ENCODE results near the gene C1QTNF6. TPM values are rescaled to one million over a fixed set of nuclear protein-coding genes. Genes with fewer than 3 reads are reported as not detected.

The C1QTNF6 gene
- polyA plus RNA-seq, 1 donor from 2014 or later = 5.3 TPM

DNA sequence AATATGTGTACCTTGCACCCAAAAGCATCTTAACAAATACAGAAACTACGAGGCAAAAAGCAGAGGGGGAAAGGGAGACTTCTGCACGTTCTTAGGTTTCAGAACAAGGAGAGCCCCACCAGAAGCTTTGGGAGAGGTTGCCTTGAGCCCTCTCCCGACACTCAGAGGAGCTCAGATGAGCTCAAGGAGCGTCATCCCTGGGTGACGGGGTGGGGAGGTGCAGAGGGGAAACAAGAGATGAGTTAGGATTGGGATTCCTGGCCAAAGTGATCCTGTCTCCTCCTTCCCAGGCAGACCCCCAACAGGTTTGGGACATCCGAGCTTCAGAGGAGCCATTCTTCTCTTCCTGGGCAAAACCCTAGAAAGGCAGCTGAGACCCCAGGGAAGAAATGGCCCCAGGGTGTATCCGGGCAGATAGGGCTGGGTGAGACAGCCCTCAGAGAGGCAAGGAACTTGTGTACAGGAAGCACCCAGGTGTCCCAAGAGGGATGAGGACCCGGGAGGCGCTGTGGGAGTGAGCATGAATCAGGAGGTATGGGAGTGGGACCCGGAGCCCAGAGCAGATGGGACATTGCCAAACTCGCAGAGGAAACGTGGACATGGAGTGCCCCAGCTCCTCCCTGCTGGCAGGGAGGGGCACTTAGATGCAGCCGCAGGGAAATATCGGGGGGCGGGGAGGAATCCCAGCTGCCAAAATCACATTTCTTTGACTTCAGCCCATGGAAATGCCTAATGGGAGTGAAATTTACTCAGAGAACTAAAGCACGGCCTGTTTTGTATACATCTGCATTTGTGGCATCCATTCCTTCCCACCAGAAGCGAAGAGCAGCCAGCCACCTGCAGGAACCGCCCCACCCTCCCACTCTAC lies 12.4 kb downstream of the C1QTNF6 start:
- H3K79me2 ChIP-seq (replicated peaks; ENCODE audit: insufficient read depth, low read length) = no peaks in the 10 kb centered on the region
- H3K36me3 ChIP-seq (ENCODE audit: insufficient read depth, low read length) = no peaks in the 10 kb centered on the region
- no peaks in the 10 kb centered on the region for H3F3A ChIP-seq (ENCODE audit: insufficient read depth, low read length, poor library complexity, severe bottlenecking)
- no peaks in the 10 kb centered on the region for H4K20me1 ChIP-seq (ENCODE audit: insufficient read depth)
- H3K9ac ChIP-seq (ENCODE audit: low read length) = no peak overlapping the region
- H3K9me3 ChIP-seq (ENCODE audit: low read length) = no peaks in the 10 kb centered on the region
- no peaks in the 10 kb centered on the region for H3K9me2 ChIP-seq (ENCODE audit: insufficient read depth, low read length)
- no peak overlapping the region for H3K27ac ChIP-seq (ENCODE audit: low read length)
- no peak overlapping the region for H2AFZ ChIP-seq (ENCODE audit: low read depth, low read length)
- TF ChIP-seq TAF1 (IDR thresholded peaks at IDR 0.05; ENCODE audit: low read depth) = no peak
- TF ChIP-seq RAD21 (conservative IDR thresholded peaks at IDR 0.05) = no peak
- TF ChIP-seq, protein P1, sequence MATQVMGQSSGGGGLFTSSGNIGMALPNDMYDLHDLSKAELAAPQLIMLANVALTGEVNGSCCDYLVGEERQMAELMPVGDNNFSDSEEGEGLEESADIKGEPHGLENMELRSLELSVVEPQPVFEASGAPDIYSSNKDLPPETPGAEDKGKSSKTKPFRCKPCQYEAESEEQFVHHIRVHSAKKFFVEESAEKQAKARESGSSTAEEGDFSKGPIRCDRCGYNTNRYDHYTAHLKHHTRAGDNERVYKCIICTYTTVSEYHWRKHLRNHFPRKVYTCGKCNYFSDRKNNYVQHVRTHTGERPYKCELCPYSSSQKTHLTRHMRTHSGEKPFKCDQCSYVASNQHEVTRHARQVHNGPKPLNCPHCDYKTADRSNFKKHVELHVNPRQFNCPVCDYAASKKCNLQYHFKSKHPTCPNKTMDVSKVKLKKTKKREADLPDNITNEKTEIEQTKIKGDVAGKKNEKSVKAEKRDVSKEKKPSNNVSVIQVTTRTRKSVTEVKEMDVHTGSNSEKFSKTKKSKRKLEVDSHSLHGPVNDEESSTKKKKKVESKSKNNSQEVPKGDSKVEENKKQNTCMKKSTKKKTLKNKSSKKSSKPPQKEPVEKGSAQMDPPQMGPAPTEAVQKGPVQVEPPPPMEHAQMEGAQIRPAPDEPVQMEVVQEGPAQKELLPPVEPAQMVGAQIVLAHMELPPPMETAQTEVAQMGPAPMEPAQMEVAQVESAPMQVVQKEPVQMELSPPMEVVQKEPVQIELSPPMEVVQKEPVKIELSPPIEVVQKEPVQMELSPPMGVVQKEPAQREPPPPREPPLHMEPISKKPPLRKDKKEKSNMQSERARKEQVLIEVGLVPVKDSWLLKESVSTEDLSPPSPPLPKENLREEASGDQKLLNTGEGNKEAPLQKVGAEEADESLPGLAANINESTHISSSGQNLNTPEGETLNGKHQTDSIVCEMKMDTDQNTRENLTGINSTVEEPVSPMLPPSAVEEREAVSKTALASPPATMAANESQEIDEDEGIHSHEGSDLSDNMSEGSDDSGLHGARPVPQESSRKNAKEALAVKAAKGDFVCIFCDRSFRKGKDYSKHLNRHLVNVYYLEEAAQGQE (IDR thresholded peaks at IDR 0.05; ENCODE audit: borderline replicate concordance) = no peak
- TF ChIP-seq EZH2 (IDR thresholded peaks at IDR 0.05; ENCODE audit: borderline replicate concordance, insufficient read depth, low read length, poor library complexity, severe bottlenecking) = no peak
- TF ChIP-seq, protein P2, sequence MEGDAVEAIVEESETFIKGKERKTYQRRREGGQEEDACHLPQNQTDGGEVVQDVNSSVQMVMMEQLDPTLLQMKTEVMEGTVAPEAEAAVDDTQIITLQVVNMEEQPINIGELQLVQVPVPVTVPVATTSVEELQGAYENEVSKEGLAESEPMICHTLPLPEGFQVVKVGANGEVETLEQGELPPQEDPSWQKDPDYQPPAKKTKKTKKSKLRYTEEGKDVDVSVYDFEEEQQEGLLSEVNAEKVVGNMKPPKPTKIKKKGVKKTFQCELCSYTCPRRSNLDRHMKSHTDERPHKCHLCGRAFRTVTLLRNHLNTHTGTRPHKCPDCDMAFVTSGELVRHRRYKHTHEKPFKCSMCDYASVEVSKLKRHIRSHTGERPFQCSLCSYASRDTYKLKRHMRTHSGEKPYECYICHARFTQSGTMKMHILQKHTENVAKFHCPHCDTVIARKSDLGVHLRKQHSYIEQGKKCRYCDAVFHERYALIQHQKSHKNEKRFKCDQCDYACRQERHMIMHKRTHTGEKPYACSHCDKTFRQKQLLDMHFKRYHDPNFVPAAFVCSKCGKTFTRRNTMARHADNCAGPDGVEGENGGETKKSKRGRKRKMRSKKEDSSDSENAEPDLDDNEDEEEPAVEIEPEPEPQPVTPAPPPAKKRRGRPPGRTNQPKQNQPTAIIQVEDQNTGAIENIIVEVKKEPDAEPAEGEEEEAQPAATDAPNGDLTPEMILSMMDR (IDR thresholded peaks at IDR 0.05; ENCODE audit: poor library complexity, severe bottlenecking) = no peak
- no peak for TF ChIP-seq MXI1 (conservative IDR thresholded peaks at IDR 0.05; ENCODE audit: poor library complexity, severe bottlenecking)
- TF ChIP-seq EP300 (conservative IDR thresholded peaks at IDR 0.05; ENCODE audit: poor library complexity, severe bottlenecking) = no peak
- no peak for TF ChIP-seq POLR2AphosphoS5 (IDR thresholded peaks at IDR 0.05)
- no peak for TF ChIP-seq SMC3 (conservative IDR thresholded peaks at IDR 0.05; ENCODE audit: poor library complexity)
- H3K27me3 ChIP-seq (ENCODE audit: insufficient read depth, low read depth, low read length) = no peaks in the 10 kb centered on the region
- H3K4me3 ChIP-seq (ENCODE audit: low read length) = no peak overlapping the region
- H3K4me2 ChIP-seq (ENCODE audit: low read length) = no peak overlapping the region

DNA sequence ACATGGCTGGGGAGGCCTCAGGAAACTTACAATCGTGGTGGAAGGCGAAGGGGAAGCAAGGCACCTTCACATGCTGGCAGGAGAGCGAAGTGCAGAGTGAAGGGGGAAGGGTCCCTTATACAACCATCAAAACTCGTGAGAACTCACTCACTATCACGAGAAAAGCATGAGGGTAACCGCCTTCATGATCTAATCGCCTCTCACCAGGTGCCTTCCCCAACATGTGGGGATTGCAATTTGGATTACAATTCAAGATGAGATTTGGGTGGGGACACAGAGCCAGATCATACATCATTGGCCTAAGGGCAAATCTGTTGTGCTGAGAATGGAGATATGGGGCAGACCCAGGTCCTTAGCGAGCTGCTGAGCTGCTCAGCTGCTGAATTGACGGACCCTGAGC lies 13.1 kb downstream of the C1QTNF6 start:
- Histone ChIP-seq H3K27ac (ENCODE audit: low read length) (no peak overlapping the region), H3K4me2 (ENCODE audit: low read length) (no peak overlapping the region), H3K9ac (ENCODE audit: low read length) (no peak overlapping the region), H4K20me1 (ENCODE audit: insufficient read depth) (no peaks in the 10 kb centered on the region), H3F3A (ENCODE audit: insufficient read depth, low read length, poor library complexity, severe bottlenecking) (no peaks in the 10 kb centered on the region), H2AFZ (ENCODE audit: low read depth, low read length) (no peak overlapping the region), H3K79me2 (replicated peaks; ENCODE audit: insufficient read depth, low read length) (no peaks in the 10 kb centered on the region), H3K9me2 (ENCODE audit: insufficient read depth, low read length) (no peaks in the 10 kb centered on the region), H3K27me3 (ENCODE audit: insufficient read depth, low read depth, low read length) (no peaks in the 10 kb centered on the region), H3K9me3 (ENCODE audit: low read length) (no peaks in the 10 kb centered on the region), H3K4me3 (ENCODE audit: low read length) (no peak overlapping the region), H3K36me3 (ENCODE audit: insufficient read depth, low read length) (no peaks in the 10 kb centered on the region)
- TF ChIP-seq POLR2AphosphoS5 (IDR thresholded peaks at IDR 0.05) (no peak), SMC3 (conservative IDR thresholded peaks at IDR 0.05; ENCODE audit: poor library complexity) (no peak), EP300 (conservative IDR thresholded peaks at IDR 0.05; ENCODE audit: poor library complexity, severe bottlenecking) (no peak), EZH2 (IDR thresholded peaks at IDR 0.05; ENCODE audit: borderline replicate concordance, insufficient read depth, low read length, poor library complexity, severe bottlenecking) (no peak), MXI1 (conservative IDR thresholded peaks at IDR 0.05; ENCODE audit: poor library complexity, severe bottlenecking) (no peak), RAD21 (conservative IDR thresholded peaks at IDR 0.05) (no peak), TAF1 (IDR thresholded peaks at IDR 0.05; ENCODE audit: low read depth) (no peak)
- TF ChIP-seq, protein P2 (IDR thresholded peaks at IDR 0.05; ENCODE audit: poor library complexity, severe bottlenecking) = no peak
- TF ChIP-seq, protein P1 (IDR thresholded peaks at IDR 0.05; ENCODE audit: borderline replicate concordance) = no peak

Data from neural cell (in vitro differentiated cells).